GM11168 (cell line): Measurements from ENCODE around the gene C2CD4B.

Experiments
- in situ Hi-C: fragments of 300-500 bp; cut with MboI; formaldehyde crosslinking; loops from one replicate; pipeline ENCODE4 v1.12.0; 2022; ENCODE audit warnings: low sequenced_read_pairs; ENCODE audit not compliant: unreplicated experiment

Gene C2CD4B

DNA sequence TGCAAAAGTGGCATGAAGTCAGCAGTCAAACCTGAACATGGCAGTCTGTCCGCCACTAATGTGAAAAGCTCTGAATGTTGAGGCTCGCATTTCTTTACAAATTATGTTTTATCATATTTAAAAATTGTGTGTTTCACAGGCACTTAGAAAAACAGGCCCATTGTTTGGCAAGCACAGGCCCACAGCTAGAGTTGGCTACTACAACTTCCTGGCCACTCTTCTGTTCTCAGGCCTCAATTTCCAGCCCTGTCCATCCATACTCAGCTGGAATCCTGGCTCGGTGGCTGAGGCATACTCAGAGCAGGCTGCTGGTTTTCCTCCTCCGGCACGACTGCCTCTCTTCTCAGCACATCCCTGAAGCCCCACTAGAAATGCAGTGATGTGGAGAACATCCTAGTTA lies 44.3 kb downstream of the C2CD4B start:
- in situ Hi-C loops: no loop called here

DNA sequence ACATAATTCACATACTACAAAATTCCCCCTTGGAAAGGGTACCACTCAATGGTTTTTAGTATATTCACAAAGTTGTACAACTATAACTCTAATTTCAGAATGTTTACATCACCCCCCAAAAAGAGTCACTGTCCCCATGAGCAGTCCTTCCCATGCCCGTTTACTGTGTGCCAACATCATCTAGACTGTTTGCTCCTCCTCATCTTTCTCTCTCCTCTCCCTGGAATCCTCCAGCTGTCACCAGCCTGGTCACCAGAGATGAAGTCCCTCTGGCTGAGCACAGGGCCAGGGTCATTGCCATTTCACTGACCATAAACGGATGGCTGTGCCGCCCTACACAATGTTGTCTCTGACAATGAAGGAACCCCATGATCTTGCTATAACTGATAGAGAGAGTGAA lies 45.2 kb downstream of the C2CD4B start:
- in situ Hi-C loops: no loop called here

DNA sequence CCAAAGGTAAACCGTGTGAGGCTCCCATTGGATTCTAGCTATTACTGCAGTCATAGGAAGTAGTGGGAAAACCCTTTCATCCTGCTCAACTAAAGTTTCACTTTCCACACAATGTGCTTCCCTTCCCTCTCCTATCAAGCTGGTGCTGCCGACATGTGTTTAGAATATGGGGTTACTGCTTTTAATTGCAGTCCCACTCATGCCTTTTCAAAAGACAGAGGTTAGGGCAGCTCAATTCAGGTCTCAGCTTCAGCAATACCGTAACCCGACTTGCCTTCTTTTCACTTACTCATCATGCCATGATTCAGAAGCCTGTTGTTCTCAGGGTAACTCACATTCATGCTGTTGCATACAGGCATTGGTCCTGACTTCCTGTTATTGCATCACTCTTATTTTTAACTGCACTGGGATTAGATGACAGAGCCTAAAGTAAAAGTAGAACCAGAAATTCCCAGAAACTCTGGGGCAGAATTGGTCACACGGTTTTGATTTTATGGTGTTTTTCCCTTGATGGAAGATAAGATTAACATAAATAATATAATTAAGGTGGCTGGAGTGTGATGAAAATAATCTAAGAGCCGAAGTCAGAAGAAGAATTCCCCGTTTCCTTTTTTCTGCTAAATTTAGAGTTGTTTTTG lies 45.7 kb downstream of the C2CD4B start:
- in situ Hi-C loops: no loop called here

DNA sequence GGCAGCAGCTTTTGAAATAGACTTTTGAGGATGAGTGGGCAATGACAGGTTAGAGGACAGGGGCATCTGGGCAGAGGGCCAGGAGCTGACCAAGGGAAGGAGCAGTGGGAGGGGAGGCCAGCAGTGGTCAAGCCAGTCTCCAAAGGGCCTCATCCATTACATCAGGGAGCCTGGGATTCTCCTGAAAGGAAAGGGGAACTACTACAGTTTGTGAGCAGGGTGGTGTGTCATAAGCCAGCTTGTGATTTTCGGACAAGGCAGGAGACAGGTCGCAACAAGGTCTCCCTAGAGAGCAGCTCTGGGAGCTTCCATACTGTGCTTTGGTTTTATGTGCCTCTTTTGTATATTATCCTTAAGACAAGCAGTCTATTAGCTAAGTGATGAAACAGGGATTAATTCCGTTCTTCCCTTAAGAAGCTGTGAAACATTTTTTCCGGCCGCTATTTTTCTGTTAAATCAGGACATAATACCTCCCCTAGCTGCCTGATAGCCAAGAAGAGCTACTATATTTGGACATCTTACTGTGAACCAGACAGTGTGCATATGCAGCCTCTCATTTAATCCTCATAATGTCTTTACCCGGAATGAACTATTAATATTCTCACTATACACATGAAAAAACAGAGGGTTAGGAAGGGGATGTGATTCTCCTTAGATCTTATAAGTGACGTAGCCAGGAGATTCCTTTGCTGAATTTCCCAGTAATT lies 46.4 kb downstream of the C2CD4B start:
- in situ Hi-C loops: no loop called here

DNA sequence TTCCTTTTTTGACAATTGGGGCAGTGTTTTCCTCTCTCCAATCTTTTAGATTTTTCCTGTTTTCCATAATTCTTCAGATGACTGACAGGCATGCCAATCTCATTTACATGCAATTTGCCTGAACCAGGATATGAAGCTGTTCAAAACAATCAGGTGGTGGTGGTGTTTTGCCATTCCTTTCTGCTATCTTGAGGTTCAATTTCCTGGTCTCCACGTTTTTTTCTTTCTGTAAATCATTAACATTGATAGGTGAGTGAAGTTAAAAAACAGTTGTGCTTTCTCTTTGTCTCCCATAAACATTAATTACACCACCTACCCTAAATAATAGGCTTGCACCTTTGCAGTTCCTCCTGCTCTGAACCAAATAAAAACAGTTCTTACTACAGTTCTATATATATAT lies 49.2 kb downstream of the C2CD4B start:
- in situ Hi-C loops: no loop called here
